NCI-H460 (cell line): ENCODE measurements around the gene RAP1GAP2. TPM values are rescaled to one million over a fixed set of nuclear protein-coding genes. Genes with fewer than 3 reads are reported as not detected.

Experiments
- DNase-seq: peaks from one replicate; pipeline ENCODE4 v3.0.0-alpha.2; 2016; ENCODE audit warnings: low read depth; ENCODE audit errors: extremely low read depth
- total RNA-seq: library from RNA; depleted of rRNA; stranded (reverse); fragments of >200 nt; shearing (Covaris generic); gene quantifications from 2 replicates; pipeline ENCODE4 v1.2.3, GENCODE V29; 2014

RAP1GAP2 gene
- total RNA-seq, 1 experiment from 2014 or later, result 13.6 TPM

GRCh38 chr17:2906901-2907300, 110.7 kb downstream of the RAP1GAP2 start:
- no peak for DNase-seq

GRCh38 chr17:2909175-2909845, 113.1 kb downstream of the RAP1GAP2 start:
- DNase-seq, result no peak

- DNase-seq, result no peak
Observed at GRCh38 chr17:2909846-2910234, 113.6 kb downstream of the RAP1GAP2 start.

- no peak for DNase-seq
Observed at GRCh38 chr17:2911035-2911754, 115.0 kb downstream of the RAP1GAP2 start.

- no peak for DNase-seq
Observed at GRCh38 chr17:2911755-2912111, 115.5 kb downstream of the RAP1GAP2 start.

- DNase-seq, result no peak
Observed at GRCh38 chr17:2912754-2913153, 116.5 kb downstream of the RAP1GAP2 start.

GRCh38 chr17:2916461-2916860, 120.2 kb downstream of the RAP1GAP2 start:
- DNase-seq, result no peak

- no peak for DNase-seq
Observed at GRCh38 chr17:2921443-2921842, 125.2 kb downstream of the RAP1GAP2 start.

- no peak for DNase-seq
Observed at GRCh38 chr17:2924211-2924610, 128.0 kb downstream of the RAP1GAP2 start.

GRCh38 chr17:2925011-2925410, 128.8 kb downstream of the RAP1GAP2 start:
- no peak for DNase-seq

GRCh38 chr17:2926019-2926650, 129.9 kb downstream of the RAP1GAP2 start:
- no peak for DNase-seq

- no peak for DNase-seq
Observed at GRCh38 chr17:2928294-2928890, 132.2 kb downstream of the RAP1GAP2 start.

GRCh38 chr17:2929881-2930533, 133.8 kb downstream of the RAP1GAP2 start:
- DNase-seq, result peak; percentile 49

- no peak for DNase-seq
Observed at GRCh38 chr17:2931876-2932275, 135.6 kb downstream of the RAP1GAP2 start.

- no peak for DNase-seq
Observed at GRCh38 chr17:2932946-2933345, 136.7 kb downstream of the RAP1GAP2 start.

GRCh38 chr17:2933606-2934005, 137.4 kb downstream of the RAP1GAP2 start:
- DNase-seq, result no peak

GRCh38 chr17:2935632-2936031, 139.4 kb downstream of the RAP1GAP2 start:
- no peak for DNase-seq

- no peak for DNase-seq
Observed at GRCh38 chr17:2936351-2936750, 140.1 kb downstream of the RAP1GAP2 start.

- DNase-seq, result no peak
Observed at GRCh38 chr17:2936771-2937321, 140.6 kb downstream of the RAP1GAP2 start.

GRCh38 chr17:2937331-2938003, 141.2 kb downstream of the RAP1GAP2 start:
- no peak for DNase-seq
